ENCODE data around the gene ATG7. TPM values are rescaled to one million over a fixed set of nuclear protein-coding genes. Genes with fewer than 3 reads are reported as not detected.

The ATG7 gene
- total RNA-seq, 1 donor from 2014 or later: 15.6 TPM

- intact Hi-C loops (cut with DNase I): no loop called here
- ATAC-seq (ENCODE audit: poor library complexity): no peak
- no peak for DNase-seq
These were observed 278.8 kb downstream of the ATG7 start for GRCh38 chr3:11551036-11551435.

GRCh38 chr3:11552289-11553264, 280.4 kb downstream of the ATG7 start:
- DNase-seq (peak; percentile 42), ATAC-seq (ENCODE audit: poor library complexity) (no peak)
- intact Hi-C loops (cut with DNase I): no loop called here

DNA sequence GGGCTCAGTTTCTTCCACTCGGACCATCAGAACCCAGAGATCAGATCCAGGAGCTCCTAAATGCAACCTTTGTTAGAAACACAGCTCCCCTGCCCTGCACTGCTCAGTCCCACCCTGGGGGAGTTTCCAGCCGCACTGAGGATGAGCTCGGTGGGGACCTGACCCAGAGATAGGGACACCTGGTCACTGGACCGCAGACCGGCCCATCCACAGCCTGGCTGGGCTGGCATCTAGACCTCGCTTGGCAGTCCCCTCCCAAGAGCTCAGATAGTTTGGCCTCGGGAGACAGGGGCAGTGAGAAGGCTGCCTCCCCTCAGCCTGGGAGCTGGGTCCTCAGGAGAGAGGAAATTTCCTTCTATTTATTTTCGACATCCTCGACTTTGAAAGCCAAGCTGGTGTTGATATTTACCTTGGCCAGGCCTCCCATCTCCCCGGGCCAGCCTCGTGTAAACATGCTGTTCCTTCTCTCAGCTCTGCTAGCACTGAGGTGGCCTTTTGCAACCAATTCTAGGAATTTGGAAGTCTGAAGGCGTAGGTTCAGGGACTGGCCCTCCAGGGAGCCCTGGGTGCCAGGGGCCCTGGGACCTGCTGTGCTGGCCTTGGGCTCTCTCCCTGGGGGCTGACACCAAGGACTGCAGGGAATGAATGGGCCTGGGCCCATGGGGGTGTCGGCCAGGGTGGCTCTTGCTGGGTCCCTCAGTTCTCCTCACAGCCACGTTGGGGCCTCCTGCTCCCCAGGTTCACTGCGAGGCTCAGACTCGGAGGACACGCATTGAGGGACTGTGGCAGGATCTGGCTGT, 281.4 kb downstream of the ATG7 start:
- peak; percentile 53 for ATAC-seq (ENCODE audit: poor library complexity)
- intact Hi-C loops (cut with DNase I): no loop called here
- DNase-seq: peak; percentile 45

DNA sequence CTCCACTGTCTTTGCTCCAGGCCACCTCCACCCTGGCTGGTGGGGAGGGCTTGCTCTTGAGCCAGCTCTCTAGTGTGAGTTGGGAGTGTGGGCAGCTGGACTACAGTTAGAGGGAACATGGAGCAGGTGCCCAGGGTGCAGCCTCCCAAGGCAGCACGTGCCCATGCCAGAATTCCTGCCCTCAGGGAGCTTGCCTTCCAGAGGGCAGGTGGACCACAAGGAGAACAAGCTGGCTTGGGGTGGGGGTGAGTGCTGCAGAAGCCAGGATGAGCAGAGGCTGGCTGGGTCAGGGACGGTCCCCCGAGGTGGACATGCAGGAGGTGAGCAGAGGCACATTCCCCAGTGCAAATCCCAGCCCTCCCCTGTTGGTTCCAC, 282.0 kb downstream of the ATG7 start:
- no peak for DNase-seq
- intact Hi-C loops (cut with DNase I): no loop called here
- ATAC-seq (ENCODE audit: poor library complexity): no peak

- intact Hi-C loops (cut with DNase I): no loop called here
- ATAC-seq (ENCODE audit: poor library complexity): no peak
These were observed 282.5 kb downstream of the ATG7 start for GRCh38 chr3:11554666-11555065.

GRCh38 chr3:11555211-11555782, 283.1 kb downstream of the ATG7 start:
- intact Hi-C loops (cut with DNase I): no loop called here
- ATAC-seq (ENCODE audit: poor library complexity): no peak
- DNase-seq: peak; percentile 49

More at GRCh38 chr3:11554666-11555065, 282.5 kb downstream of the ATG7 start:
- DNase-seq: no peak

- ATAC-seq (ENCODE audit: poor library complexity): no peak
- intact Hi-C loops (cut with DNase I): no loop called here
- DNase-seq: peak; percentile 42
These were observed 283.9 kb downstream of the ATG7 start for GRCh38 chr3:11555881-11556633.

GRCh38 chr3:11556851-11557644, 284.9 kb downstream of the ATG7 start:
- ATAC-seq (ENCODE audit: poor library complexity): peak; percentile 7
- DNase-seq: peak; percentile 71
- intact Hi-C loops (cut with DNase I): no loop called here

GRCh38 chr3:11558002-11558401, 285.8 kb downstream of the ATG7 start:
- DNase-seq: peak; percentile 43
- intact Hi-C loops (cut with DNase I): no loop called here
- no peak for ATAC-seq (ENCODE audit: poor library complexity)

DNA sequence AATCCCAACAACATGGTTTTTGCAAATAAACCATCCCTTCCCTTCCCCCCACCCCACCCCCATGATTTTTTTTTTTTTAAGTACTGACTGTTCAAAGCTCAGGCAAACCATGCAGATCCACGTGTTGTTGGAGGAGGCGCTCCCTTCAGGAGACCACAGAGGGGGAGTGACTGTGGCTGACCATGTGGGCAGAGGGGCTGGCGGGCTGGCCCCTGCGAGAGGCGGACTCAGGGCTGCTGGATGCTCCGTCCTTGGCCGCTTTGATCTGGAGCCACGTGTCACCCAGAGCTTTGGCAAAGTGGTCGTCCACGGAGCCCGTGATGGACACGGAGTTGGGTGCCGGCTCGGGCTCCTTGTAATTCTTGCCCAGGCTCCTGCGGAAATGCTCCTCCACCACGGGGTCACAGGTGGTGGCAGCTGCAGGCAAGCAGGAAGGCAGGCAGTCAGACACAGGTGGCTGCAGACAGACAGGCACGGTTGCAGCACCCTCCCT, 286.3 kb downstream of the ATG7 start:
- ATAC-seq (ENCODE audit: poor library complexity) (no peak), DNase-seq (peak; percentile 41)
- intact Hi-C loops (cut with DNase I): no loop called here

GRCh38 chr3:11558918-11559815, 287.0 kb downstream of the ATG7 start:
- intact Hi-C loops (cut with DNase I): no loop called here
- ATAC-seq (ENCODE audit: poor library complexity) (peak; percentile 12), DNase-seq (peak; percentile 40)

- intact Hi-C loops (cut with DNase I): loop anchor here (5.0 kb wide), 1 partner anchor 82 kb away; the partner anchor contains the start of gene VGLL4
- DNase-seq (peak; percentile 45), ATAC-seq (ENCODE audit: poor library complexity) (peak; percentile 51)
These were observed 287.8 kb downstream of the ATG7 start for GRCh38 chr3:11559816-11560633.

GRCh38 chr3:11560746-11561145, 288.5 kb downstream of the ATG7 start:
- intact Hi-C loops (cut with DNase I): loop anchor here (5.0 kb wide), 1 partner anchor 82 kb away; the partner anchor contains the start of gene VGLL4
- ATAC-seq (ENCODE audit: poor library complexity) (no peak), DNase-seq (peak; percentile 39)

- intact Hi-C loops (cut with DNase I): loop anchor here (5.0 kb wide), 1 partner anchor 80 kb away; the partner anchor contains the start of gene VGLL4
- DNase-seq (peak; percentile 40), ATAC-seq (ENCODE audit: poor library complexity) (no peak)
These were observed 290.2 kb downstream of the ATG7 start for GRCh38 chr3:11562277-11562881.

GRCh38 chr3:11563159-11563864, 291.1 kb downstream of the ATG7 start:
- no peak for ATAC-seq (ENCODE audit: poor library complexity)
- DNase-seq: no peak
- intact Hi-C loops (cut with DNase I): loop anchor here (5.0 kb wide), 1 partner anchor 79 kb away; the partner anchor contains the start of gene VGLL4
